OCI-LY7 (cell line): ENCODE measurements around the gene NTRK3. TPM values are rescaled to one million over a fixed set of nuclear protein-coding genes. Genes with fewer than 3 reads are reported as not detected.

Experiments
- BruUV-seq: library from RNA; stranded (reverse); fragments of 400-500 nt; replicated peaks from 2 replicates; lab custom pipeline; 2021; lab: Mats Ljungman, UMichigan
- CTCF ChIA-PET: fragments of 300-600 bp; sonication (Branson Sonifier 250); formaldehyde crosslinking; loops from one replicate; lab custom pipeline; 2022; ENCODE audit warnings: antibody characterized with exemption; ENCODE audit not compliant: unreplicated experiment; lab: Charles Lee
- POLR2A ChIA-PET: fragments of 300-600 bp; sonication (Branson Sonifier 250); formaldehyde crosslinking; loops from one replicate; lab custom pipeline; 2022; ENCODE audit warnings: antibody characterized with exemption; lab: Charles Lee
- DNase-seq: peaks from one replicate; pipeline ENCODE4 v3.0.0-alpha.2; 2015; ENCODE audit warnings: low spot score
- H2AFZ ChIP-seq: fragments of 200-600 bp; sonication (generic), shearing (Covaris generic); 2 replicates; pipeline ENCODE4 v1.6.1; 2014; ENCODE audit warnings: mild to moderate bottlenecking, antibody characterized with exemption, low read length, moderate library complexity
- H3K27ac ChIP-seq: fragments of 200-600 bp; sonication (generic); 2 replicates; pipeline ENCODE4 v1.5.1; 2014; ENCODE audit warnings: mixed run types, low read depth, mild to moderate bottlenecking, moderate library complexity, low read length, inconsistent platforms; ENCODE audit not compliant: poor library complexity, severe bottlenecking
- H3K36me3 ChIP-seq: fragments of 200-600 bp; sonication (generic); 2 replicates; pipeline ENCODE4 v1.6.1; 2014; ENCODE audit warnings: mild to moderate bottlenecking, antibody characterized with exemption, low read length, moderate library complexity, mixed read lengths; ENCODE audit not compliant: insufficient read depth
- H3K4me1 ChIP-seq: fragments of 200-600 bp; sonication (generic); 2 replicates; pipeline ENCODE4 v1.5.1; 2014; ENCODE audit warnings: mild to moderate bottlenecking, low read length; ENCODE audit not compliant: insufficient read depth, poor library complexity, severe bottlenecking
- H3K4me2 ChIP-seq: fragments of 200-600 bp; sonication (generic); 2 replicates; pipeline ENCODE4 v1.6.1; 2014; ENCODE audit warnings: mild to moderate bottlenecking, low read length
- H3K4me3 ChIP-seq: fragments of 200-600 bp; sonication (generic); 2 replicates; pipeline ENCODE4 v1.5.1; 2014; ENCODE audit warnings: mild to moderate bottlenecking, low read depth, low read length; ENCODE audit not compliant: poor library complexity, severe bottlenecking
- H3K79me2 ChIP-seq: fragments of 200-600 bp; sonication (generic); 2 replicates; pipeline ENCODE4 v1.6.1; 2016; ENCODE audit warnings: low read depth, mild to moderate bottlenecking, low read length, moderate library complexity, mixed read lengths; ENCODE audit not compliant: insufficient read depth
- H3K9me2 ChIP-seq: fragments of 200-600 bp; sonication (generic); 2 replicates; pipeline ENCODE4 v1.6.1; 2016; ENCODE audit warnings: mild to moderate bottlenecking, low read length, mixed read lengths; ENCODE audit not compliant: insufficient read depth
- H3K9me3 ChIP-seq: fragments of 200-600 bp; sonication (generic); 2 replicates; pipeline ENCODE4 v1.6.1; 2014; ENCODE audit warnings: mild to moderate bottlenecking, mixed run types, low read length, mixed read lengths
- H4K20me1 ChIP-seq: fragments of 200-600 bp; sonication (generic); 2 replicates; pipeline ENCODE4 v1.6.1; 2014; ENCODE audit warnings: mild to moderate bottlenecking, antibody characterized with exemption, low read length, moderate library complexity, mixed read lengths; ENCODE audit not compliant: insufficient read depth
- CTCF ChIP-seq: fragments of 200-600 bp; sonication (generic); conservative IDR thresholded peaks from 2 replicates; pipeline ENCODE4 v1.5.1; 2014; ENCODE audit warnings: mild to moderate bottlenecking, antibody characterized with exemption, low read length, moderate library complexity, mixed read lengths
- EZH2phosphoT487 ChIP-seq: fragments of 200-600 bp; sonication (generic); IDR thresholded peaks from 2 replicates; pipeline ENCODE4 v1.6.1; 2018; ENCODE audit warnings: low read depth, borderline replicate concordance, mild to moderate bottlenecking, mixed run types, antibody characterized with exemption, low read length, moderate library complexity, mixed read lengths
- intact Hi-C: fragments of 100-400 bp; cut with micrococcal nuclease; formaldehyde crosslinking; loops from one replicate; pipeline ENCODE4 v1.10.0; 2022; ENCODE audit not compliant: unreplicated experiment
- total RNA-seq, 2 experiments: library from RNA; depleted of rRNA in 1 of 2; stranded (reverse); fragments of >200 nt in 1 of 2; shearing (Covaris generic) in 1 of 2; gene quantifications; 2 replicates each; pipeline ENCODE4 v1.2.3, GENCODE V29; 2014 to 2022

Gene NTRK3
- total RNA-seq, 2 experiments from 2014 or later, result 0.50 to 2.5 TPM

DNA sequence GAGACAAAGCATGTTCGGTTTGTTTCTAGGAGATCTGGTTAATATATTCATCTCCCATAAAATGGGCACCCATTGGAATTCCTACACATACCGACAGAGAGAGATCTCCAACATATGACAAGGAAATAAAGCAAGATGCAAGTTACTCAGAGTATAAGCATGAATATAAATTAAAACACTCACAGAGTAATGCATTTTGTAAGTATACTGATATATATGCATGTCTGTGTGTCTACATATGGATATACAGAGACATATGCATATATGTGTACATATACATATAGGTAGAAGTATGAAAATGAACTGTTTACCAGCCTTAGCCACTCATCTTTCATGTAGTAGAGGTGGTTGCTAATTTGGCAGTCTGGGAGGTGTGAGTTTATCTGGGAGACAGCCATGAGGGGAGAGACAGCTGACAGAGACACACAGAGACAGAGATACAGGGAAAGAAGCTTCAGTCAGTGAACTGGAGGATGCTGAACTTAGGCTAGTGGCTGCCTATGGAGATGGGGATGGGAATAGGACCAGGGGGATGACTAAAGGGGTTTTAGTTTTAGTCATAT lies 134.5 kb downstream of the NTRK3 start:
- intact Hi-C loops, result no loop called here
- no peak for DNase-seq
- no peaks in the 10 kb centered on the region for H3K4me1 ChIP-seq
- POLR2A ChIA-PET, result interaction anchor here (0.6 to 1.0 kb wide), 2 partner anchors 9 to 446 kb away, joined by 3 read pairs; no protein-coding TSS in a partner anchor
- no peak overlapping the region for H2AFZ ChIP-seq
- H3K4me3 ChIP-seq, result no peak overlapping the region
- no peaks in the 10 kb centered on the region for H3K9me3 ChIP-seq
- H4K20me1 ChIP-seq, result no peaks in the 10 kb centered on the region
- H3K9me2 ChIP-seq, result no peaks in the 10 kb centered on the region
- CTCF ChIA-PET, result no interaction called here
- no peaks in the 10 kb centered on the region for H3K79me2 ChIP-seq
- BruUV-seq, result no TSS peak
- H3K36me3 ChIP-seq, result no peaks in the 10 kb centered on the region
- H3K4me2 ChIP-seq, result no peak overlapping the region
- TF ChIP-seq CTCF (no peak), EZH2phosphoT487 (no peak)
- no peak overlapping the region for H3K27ac ChIP-seq

DNA sequence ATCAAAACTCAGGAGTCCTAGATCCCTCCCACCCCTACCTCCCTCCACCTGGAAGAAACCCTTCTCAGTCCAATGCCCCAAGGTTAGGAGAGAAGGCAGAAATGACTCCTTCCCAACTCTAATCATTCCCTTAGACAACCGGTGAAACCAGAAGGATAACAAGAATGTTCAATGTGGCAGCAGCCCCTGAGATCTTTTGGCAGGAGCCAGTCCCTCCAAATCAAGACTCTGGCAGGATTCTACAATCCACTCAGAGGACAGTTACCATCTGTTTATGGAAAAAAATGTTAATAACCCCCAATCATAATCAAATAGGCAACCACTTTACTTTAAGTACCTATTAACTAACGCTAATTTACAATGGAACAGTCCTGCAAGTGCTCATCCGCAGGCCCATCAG lies 136.5 kb downstream of the NTRK3 start:
- POLR2A ChIA-PET, result no interaction called here
- Histone ChIP-seq H3K4me3 (no peak overlapping the region), H4K20me1 (no peaks in the 10 kb centered on the region), H3K79me2 (no peaks in the 10 kb centered on the region), H3K9me3 (no peaks in the 10 kb centered on the region), H3K9me2 (no peaks in the 10 kb centered on the region), H3K4me2 (no peak overlapping the region), H3K4me1 (no peaks in the 10 kb centered on the region), H3K36me3 (no peaks in the 10 kb centered on the region), H2AFZ (no peak overlapping the region), H3K27ac (no peak overlapping the region)
- CTCF ChIA-PET, result no interaction called here
- intact Hi-C loops, result no loop called here
- no TSS peak for BruUV-seq
- DNase-seq, result no peak
- no peak for TF ChIP-seq EZH2phosphoT487
- TF ChIP-seq CTCF, result no peak

GRCh38 chr15:88118741-88119140 lies 137.8 kb downstream of the NTRK3 start:
- no peaks in the 10 kb centered on the region for H3K36me3 ChIP-seq
- no peak overlapping the region for H2AFZ ChIP-seq
- no peaks in the 10 kb centered on the region for H4K20me1 ChIP-seq
- H3K4me2 ChIP-seq, result no peak overlapping the region
- H3K9me2 ChIP-seq, result no peaks in the 10 kb centered on the region
- H3K4me3 ChIP-seq, result no peak overlapping the region
- POLR2A ChIA-PET, result no interaction called here
- no peaks in the 10 kb centered on the region for H3K79me2 ChIP-seq
- CTCF ChIA-PET, result no interaction called here
- H3K27ac ChIP-seq, result no peak overlapping the region
- no peaks in the 10 kb centered on the region for H3K9me3 ChIP-seq
- BruUV-seq, result no TSS peak
- no peaks in the 10 kb centered on the region for H3K4me1 ChIP-seq
- DNase-seq, result no peak
- TF ChIP-seq CTCF (no peak), EZH2phosphoT487 (no peak)
- intact Hi-C loops, result no loop called here
